Activated T-cell treated with anti-CD3 and anti-CD28 coated beads for 48 hours (primary cell): ENCODE data around the gene POGLUT2.

Source experiments
- DNase-seq: peaks from one replicate; pipeline ENCODE4 v3.0.0-alpha.2; 2020; ENCODE audit warnings: low read depth

POGLUT2 gene

GRCh38 chr13:102798581-102799425 is at the start of gene POGLUT2, which contains the start of gene BIVM:
POGLUT2 (minus strand) TSS chr13:102798976; CDS start chr13:102798670, 306 bp downstream.
BIVM (plus strand) TSS chr13:102799119; CDS start chr13:102807268, 8,149 bp downstream.
- DNase-seq, result peak; percentile 82

- no peak for DNase-seq
Observed at GRCh38 chr13:102847272-102848234, 48.8 kb upstream of the POGLUT2 start.

GRCh38 chr13:102846261-102847015 is 47.7 kb upstream of the POGLUT2 start:
- peak; percentile 41 for DNase-seq

GRCh38 chr13:102845630-102846260 is 47.0 kb upstream of the POGLUT2 start, which contains the start of gene ERCC5:
ERCC5 (plus strand) TSS chr13:102846032; CDS start chr13:102846267, 235 bp downstream.
- DNase-seq, result peak; percentile 92

- DNase-seq, result no peak
Observed at GRCh38 chr13:102845289-102845629, 46.5 kb upstream of the POGLUT2 start.

GRCh38 chr13:102839462-102839861 is 40.7 kb upstream of the POGLUT2 start:
- no peak for DNase-seq

- DNase-seq, result no peak
Observed at GRCh38 chr13:102838982-102839381, 40.2 kb upstream of the POGLUT2 start.

- no peak for DNase-seq
Observed at GRCh38 chr13:102838273-102838672, 39.5 kb upstream of the POGLUT2 start.

GRCh38 chr13:102836471-102836870 is 37.7 kb upstream of the POGLUT2 start:
- no peak for DNase-seq

- no peak for DNase-seq
Observed at GRCh38 chr13:102830646-102831045, 31.9 kb upstream of the POGLUT2 start.

- no peak for DNase-seq
Observed at GRCh38 chr13:102825921-102826706, 27.3 kb upstream of the POGLUT2 start.

GRCh38 chr13:102825400-102825799 is 26.6 kb upstream of the POGLUT2 start:
- no peak for DNase-seq

GRCh38 chr13:102817907-102818306 is 19.1 kb upstream of the POGLUT2 start:
- no peak for DNase-seq

- no peak for DNase-seq
Observed at GRCh38 chr13:102817241-102817640, 18.5 kb upstream of the POGLUT2 start.

- DNase-seq, result no peak
Observed at GRCh38 chr13:102816708-102817107, 17.9 kb upstream of the POGLUT2 start.

- no peak for DNase-seq
Observed at GRCh38 chr13:102815788-102816187, 17.0 kb upstream of the POGLUT2 start.

GRCh38 chr13:102814793-102815192 is 16.0 kb upstream of the POGLUT2 start:
- no peak for DNase-seq

GRCh38 chr13:102814025-102814607 is 15.3 kb upstream of the POGLUT2 start:
- no peak for DNase-seq

- DNase-seq, result no peak
Observed at GRCh38 chr13:102812611-102813287, 14.0 kb upstream of the POGLUT2 start.

GRCh38 chr13:102807699-102808098 is 8.9 kb upstream of the POGLUT2 start:
- no peak for DNase-seq
